Astrocyte of the spinal cord (primary cell): Measurements from ENCODE around the gene SAT2.

Experiments
- DNase-seq: peaks from one replicate; pipeline ENCODE4 v3.0.0; 2011; ENCODE audit warnings: low read depth, low spot score
- H3K4me3 ChIP-seq: 2 replicates; pipeline ENCODE4 v1.5.1; 2011; ENCODE audit warnings: low read depth, mild to moderate bottlenecking, low read length, moderate library complexity
- in situ Hi-C: cut with HindIII; loops from 2 replicates; pipeline ENCODE4 v1.10.0; 2017; ENCODE audit warnings: low sequenced_read_pairs
- TF ChIP-seq, protein P1 (sequence below): IDR thresholded peaks from 2 replicates; pipeline ENCODE4 v1.5.1; 2012; ENCODE audit warnings: low read depth, mild to moderate bottlenecking, low read length, inconsistent platforms

SAT2 gene

DNA sequence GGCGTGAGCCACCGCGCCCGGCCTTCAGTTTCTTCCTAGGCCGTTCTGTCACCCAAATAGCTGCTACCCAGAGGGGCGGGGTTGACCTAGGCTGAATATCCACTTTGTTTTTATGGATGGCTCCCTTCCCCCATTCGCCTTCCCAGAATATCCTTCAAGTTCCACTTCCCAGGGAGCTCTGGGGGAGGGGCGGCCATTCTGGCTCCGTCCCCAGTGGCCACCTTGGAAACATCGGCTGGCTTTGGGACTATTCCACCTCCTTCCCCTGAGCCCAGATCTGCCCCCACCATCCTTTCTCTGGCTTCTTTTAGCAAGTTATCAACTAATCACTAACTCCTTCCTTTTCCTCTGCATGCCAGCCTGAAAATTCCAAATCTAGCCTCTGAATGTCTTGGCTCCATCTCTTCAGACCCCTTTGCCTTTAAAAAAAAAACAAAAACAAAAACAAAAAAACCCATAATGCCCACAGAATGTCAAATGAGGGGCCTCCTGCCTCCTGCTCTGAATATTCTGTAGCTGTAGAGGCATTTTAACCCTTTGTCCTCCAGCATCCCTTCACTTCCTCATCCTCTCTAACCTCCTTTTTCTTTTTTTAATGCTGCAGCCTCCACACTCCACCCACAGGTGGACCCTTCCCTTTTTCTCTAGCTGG, 29.5 kb upstream of the SAT2 start:
- no peak for DNase-seq
- TF ChIP-seq, protein P1, sequence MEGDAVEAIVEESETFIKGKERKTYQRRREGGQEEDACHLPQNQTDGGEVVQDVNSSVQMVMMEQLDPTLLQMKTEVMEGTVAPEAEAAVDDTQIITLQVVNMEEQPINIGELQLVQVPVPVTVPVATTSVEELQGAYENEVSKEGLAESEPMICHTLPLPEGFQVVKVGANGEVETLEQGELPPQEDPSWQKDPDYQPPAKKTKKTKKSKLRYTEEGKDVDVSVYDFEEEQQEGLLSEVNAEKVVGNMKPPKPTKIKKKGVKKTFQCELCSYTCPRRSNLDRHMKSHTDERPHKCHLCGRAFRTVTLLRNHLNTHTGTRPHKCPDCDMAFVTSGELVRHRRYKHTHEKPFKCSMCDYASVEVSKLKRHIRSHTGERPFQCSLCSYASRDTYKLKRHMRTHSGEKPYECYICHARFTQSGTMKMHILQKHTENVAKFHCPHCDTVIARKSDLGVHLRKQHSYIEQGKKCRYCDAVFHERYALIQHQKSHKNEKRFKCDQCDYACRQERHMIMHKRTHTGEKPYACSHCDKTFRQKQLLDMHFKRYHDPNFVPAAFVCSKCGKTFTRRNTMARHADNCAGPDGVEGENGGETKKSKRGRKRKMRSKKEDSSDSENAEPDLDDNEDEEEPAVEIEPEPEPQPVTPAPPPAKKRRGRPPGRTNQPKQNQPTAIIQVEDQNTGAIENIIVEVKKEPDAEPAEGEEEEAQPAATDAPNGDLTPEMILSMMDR = no peak
- no peak overlapping the region for H3K4me3 ChIP-seq
- in situ Hi-C loops = no loop called here

DNA sequence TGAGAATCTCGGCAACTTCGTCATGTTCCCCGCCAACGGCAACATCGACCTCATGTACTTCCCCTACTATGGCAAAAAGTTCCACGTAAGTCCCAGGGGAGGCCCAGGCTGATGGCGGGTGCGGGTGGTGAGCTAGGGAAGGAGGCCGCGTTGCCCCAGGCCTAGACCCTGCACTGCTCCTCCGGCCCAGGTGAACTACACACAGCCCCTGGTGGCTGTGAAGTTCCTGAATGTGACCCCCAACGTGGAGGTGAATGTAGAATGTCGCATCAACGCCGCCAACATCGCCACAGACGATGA, 27.9 kb upstream of the SAT2 start:
- in situ Hi-C loops = no loop called here
- no peak for DNase-seq
- TF ChIP-seq, protein P1 = no peak
- no peak overlapping the region for H3K4me3 ChIP-seq

DNA sequence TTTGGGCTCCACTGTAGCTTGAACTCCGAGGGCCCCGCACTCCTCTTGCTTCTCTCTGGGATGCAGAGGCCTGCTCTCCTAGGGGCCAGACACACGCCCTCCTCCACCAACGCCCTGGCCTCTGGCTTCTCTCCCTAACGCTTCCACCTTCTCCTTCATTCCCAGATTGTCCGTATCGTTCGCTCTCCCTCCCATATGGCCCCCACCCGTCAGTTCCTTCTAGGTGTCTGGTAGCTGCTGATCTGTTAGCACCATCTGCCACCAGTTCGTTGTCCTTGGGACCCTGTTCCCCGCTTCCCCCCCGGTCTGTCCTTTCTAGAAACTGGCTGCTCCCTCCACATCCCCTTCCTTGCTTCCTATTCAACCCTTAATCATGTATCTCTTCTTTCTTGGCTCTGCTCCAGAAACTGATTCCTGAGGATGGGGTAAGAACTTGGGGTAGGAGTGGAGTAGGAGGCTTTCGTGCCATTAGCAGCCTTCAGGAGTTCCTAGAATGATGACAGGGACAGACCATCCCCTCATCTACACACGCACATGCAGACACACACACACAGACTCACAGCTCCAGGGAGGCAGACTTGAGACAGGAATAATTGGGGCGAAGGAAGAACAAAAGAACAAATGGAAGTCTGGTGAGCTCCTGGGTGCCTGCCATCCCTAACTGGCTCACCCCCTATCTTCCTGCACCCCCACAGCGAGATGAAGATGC, 27.4 kb upstream of the SAT2 start:
- TF ChIP-seq, protein P1 = no peak
- H3K4me3 ChIP-seq = no peak overlapping the region
- in situ Hi-C loops = no loop called here
- no peak for DNase-seq

- H3K4me3 ChIP-seq = no peak overlapping the region
- in situ Hi-C loops = no loop called here
- no peak for DNase-seq
- TF ChIP-seq, protein P1 = no peak
Observed at GRCh38 chr17:7652388-7653356, 25.1 kb upstream of the SAT2 start.

GRCh38 chr17:7651665-7652387, 24.2 kb upstream of the SAT2 start:
- in situ Hi-C loops = no loop called here
- no peak overlapping the region for H3K4me3 ChIP-seq
- TF ChIP-seq, protein P1 = no peak
- DNase-seq = no peak

DNA sequence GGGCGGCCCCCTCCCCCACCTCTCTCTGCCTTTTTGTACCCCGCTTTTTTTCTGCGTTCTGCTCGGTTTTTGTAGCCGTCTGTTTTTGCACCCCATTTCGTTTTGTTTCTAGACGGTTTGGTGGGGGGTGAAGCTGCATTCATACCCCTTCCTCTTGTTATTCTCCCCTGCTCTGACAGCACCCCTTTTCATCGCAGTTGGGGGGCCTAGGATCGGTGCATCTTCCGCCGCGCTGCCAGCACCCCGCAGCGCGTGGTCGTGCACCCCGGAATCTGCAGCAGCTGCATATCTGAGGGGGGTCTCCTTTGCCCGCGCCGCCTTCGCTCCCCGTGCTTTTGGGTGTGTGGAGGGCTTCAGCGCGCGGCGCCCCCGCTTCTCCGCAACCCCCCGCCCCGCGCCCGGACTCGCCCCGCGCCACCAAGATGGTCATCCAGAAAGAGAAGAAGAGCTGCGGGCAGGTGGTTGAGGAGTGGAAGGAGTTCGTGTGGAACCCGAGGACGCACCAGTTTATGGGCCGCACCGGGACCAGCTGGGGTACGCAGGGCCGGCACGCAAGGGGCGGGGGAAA, 23.6 kb upstream of the SAT2 start:
- DNase-seq = no peak
- TF ChIP-seq, protein P1 = no peak
- in situ Hi-C loops = no loop called here
- H3K4me3 ChIP-seq = peak overlapping the region; percentile 25
